PC-3 (cell line): Measurements from ENCODE around the gene ZNF214.

Source experiments
- CTCF ChIP-seq: fragments of 300-600 bp; sonication (generic); conservative IDR thresholded peaks from 2 replicates; pipeline ENCODE4 v1.5.1; 2017; ENCODE audit warnings: antibody characterized with exemption, low read depth, mild to moderate bottlenecking, low read length
- EZH2 ChIP-seq: fragments of 300-600 bp; sonication (generic); IDR thresholded peaks from one replicate; pipeline ENCODE4 v1.6.1; 2017; ENCODE audit warnings: antibody characterized with exemption, mild to moderate bottlenecking, low read length; ENCODE audit not compliant: unreplicated experiment

DNA sequence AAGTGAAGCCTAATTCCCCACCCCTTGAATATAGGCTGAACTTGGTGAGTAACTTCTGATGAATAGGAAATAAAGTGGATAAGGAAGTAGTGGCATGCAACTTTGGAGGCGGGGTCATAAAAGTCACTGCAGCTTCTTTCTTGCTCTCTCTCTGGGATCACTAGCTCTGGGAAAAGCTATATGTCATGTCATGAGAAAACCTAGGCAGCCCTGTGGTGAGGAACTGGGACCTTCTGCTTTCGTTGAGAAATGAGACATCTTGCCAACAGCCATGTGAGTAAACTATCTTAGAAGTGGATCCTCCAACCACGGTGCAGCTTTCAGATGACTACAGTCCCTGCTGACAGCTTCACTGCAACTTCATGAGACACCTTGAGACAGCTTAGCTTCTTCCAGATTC is 15.7 kb downstream of the ZNF214 start:
- TF ChIP-seq CTCF (no peak), EZH2 (no peak)
